Forelimb muscle (tissue), 1 donor: ENCODE measurements around the gene ZNF778. TPM values are rescaled to one million over a fixed set of nuclear protein-coding genes. Genes with fewer than 3 reads are reported as not detected.
A peak's percentile ranks its signal among the peaks of the same experiment; 100 is the strongest.

Experiments
- DNase-seq: peaks from one replicate; pipeline ENCODE4 v3.0.0-alpha.2; 2013; ENCODE audit warnings: low read depth
- polyA plus RNA-seq: library from polyadenylated mRNA; unstranded; fragments of 120-200 nt; gene quantifications from one replicate; pipeline ENCODE4 v1.2.1, GENCODE V29; 2013; ENCODE audit not compliant: insufficient read length

ZNF778 gene
- polyA plus RNA-seq, result 7.1 TPM

- DNase-seq, result peak; percentile 69
Measured at GRCh38 chr16:89217388-89218191, at the start of gene ZNF778. Gene ZNF778, plus strand, starts transcription at chr16:89217703. Its CDS starts 3,425 bp downstream, at chr16:89221128.

DNA sequence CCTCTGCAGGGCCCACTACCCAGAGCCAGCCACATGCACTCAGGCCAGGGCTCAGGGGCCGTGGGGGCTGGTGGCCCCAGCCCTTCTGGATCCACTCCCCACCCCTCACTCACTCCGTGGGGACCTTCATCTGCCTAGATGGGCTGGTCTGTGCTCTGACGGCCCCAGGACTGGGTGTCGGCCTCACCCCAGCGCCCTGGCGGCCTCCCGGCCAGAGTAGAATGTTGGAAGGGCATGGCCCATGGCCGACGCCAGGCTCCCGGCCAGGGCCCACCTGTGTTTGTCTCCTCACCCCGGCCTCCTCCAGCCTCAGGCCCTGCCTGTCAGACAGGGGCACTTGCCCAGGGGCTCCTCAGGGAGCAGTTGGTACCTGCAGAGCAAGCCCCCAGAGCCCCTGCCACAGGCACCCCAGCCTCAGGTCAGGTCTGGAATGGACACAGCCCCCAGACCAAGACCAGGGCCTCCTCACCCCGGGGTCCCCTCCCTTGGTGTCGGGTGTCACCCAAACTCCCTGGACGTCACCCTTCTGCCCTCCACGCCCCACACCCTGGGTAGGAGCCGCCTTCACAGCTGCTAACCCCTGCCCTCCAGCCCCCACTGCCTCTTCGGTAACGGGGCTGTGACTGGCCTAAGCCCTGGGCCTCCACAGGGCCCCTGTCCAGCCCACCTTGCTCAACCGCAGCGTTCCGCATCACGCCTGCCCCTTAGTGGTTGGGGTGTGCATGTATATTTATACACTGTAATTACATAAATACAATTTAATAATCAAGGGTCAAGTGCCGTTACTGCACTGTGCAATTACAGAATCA, 48.9 kb upstream of the ZNF778 start:
- DNase-seq, result no peak

GRCh38 chr16:89169778-89170177, 47.7 kb upstream of the ZNF778 start:
- no peak for DNase-seq

- DNase-seq, result no peak
Measured at GRCh38 chr16:89170346-89171215, 46.9 kb upstream of the ZNF778 start.

DNA sequence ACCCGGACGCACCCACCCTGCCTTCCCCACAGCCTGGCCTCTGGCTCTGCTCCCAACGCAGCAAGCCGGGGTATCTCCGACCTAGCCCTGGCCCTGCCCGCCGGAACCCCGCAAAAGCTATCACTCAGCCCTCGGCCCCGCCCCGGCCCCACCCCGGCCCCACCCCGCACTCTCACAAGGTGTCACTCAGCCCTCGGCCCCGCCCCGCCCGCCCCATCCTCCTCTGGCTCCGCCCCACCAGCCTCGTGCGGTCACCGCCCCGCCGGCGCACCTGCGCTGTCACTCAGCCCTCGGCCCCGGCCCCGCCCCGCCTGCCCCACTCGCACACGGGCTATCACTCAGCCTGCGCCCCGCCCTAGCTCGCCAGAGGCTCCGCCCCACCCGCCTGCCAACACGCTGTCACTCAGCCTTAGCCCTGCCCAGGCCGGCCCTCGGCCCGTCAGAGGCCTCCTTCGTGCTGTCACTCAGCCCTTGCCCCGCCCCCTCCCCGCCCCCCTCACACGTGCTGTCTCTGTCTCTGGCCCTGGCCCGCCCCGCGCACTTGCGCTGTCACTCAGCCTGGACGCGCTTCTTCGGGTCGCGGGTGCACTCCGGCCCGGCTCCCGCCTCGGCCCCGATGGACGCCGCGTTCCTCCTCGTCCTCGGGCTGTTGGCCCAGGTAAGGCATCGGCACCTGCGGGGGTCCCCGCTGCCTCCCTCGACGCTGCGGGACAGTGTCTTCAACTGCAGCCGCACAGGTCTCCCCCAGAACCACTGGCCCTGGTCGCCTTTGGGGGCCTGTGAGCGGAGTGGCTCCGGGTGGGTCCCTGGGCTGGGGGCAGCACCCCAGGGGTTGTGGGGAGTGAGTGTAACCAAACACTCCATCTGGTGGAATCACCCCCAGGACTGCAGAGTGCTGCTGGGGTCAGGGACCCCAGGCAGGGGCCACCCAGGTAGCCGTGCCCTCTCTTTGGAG, 46.0 kb upstream of the ZNF778 start, which contains the start of gene CDH15:
CDH15 (plus strand) TSS at position 533 of the 955 bp plus-strand sequence; CDS start at position 617, 84 bp downstream.
- DNase-seq, result peak; percentile 39

DNA sequence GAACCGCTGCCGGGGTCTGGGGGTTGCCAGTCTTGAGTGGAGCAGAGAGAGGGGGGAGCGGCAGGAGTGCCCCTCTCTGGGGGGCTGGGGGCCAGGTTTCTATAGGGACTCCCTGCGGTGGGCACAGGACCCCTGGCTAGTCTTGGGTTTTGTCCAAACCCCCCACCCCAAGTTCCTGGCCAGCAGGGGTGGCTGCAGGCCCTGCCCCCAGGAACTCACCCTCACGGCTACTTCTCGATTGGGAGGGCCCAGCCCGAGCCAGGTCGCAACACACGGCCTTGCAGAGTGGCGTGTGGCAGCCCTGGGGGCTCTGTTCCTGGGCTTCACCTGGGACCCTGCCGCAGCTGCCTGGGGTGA, 45.4 kb upstream of the ZNF778 start:
- DNase-seq, result no peak

- DNase-seq, result no peak
Measured at GRCh38 chr16:89172528-89173173, 44.9 kb upstream of the ZNF778 start.

GRCh38 chr16:89173174-89173921, 44.2 kb upstream of the ZNF778 start:
- DNase-seq, result no peak

DNA sequence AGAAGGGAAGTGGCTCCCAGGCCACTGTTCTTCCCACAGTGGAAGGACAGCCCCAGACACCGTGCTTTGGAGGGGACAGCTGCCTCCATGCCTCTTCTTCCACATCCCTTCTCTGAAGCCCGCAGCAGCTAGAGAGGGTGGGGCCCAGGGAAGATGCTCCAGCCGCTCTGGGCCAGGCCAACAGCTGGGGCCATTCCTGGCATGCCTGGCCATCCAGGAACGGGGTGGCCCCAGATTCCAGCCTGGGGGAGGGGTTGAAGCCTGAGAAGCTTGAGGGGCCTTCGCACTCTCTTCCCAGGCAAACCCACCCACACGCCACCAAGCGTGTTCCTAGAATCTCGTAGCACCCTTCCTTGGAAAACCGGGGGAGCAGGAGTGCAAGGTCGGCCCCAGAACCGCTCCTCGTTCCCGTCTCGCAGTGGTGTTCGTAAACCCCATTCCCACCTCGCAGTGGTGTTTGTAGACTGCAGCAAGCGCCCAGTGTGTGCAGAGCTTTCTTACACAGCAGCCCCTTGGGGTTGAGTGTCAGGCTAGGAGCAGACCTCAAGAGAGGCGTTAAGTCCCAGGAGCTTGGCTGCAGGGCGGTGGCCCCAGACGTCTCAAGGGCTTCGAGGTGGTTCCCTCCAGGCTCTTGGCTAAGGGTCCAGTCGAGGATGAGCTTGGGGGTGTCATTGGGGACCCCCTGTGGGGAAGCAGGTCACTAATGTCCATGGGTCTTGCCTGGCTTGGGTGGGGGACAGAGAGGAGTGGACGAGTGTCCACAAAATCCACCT, 43.3 kb upstream of the ZNF778 start:
- DNase-seq, result no peak

GRCh38 chr16:89174877-89175276, 42.6 kb upstream of the ZNF778 start:
- DNase-seq, result no peak

- no peak for DNase-seq
Measured at GRCh38 chr16:89175280-89176146, 42.0 kb upstream of the ZNF778 start.

- DNase-seq, result no peak
Measured at GRCh38 chr16:89176147-89176690, 41.3 kb upstream of the ZNF778 start.

- DNase-seq, result no peak
Measured at GRCh38 chr16:89176717-89177116, 40.8 kb upstream of the ZNF778 start.

DNA sequence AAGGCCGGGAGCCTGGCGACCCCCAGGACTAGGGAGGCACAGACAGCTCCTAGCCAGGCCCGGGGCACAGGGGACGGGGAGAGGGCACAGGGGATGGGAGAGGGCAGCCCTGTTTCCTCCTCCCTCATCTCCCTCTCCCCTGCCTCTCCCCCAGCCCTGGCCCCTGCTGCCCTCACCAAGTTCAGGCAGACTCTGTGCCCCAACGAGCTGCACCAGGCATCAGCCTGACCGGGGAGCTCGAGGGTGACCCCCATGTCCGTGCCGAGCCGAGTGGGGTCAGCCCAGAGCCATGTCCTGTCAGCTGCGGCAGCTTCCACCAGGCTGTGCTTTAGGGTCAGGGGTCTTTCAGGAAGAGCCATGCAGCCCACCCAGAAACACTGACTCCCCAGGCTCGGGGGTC, 40.0 kb upstream of the ZNF778 start:
- DNase-seq, result no peak

- no peak for DNase-seq
Measured at GRCh38 chr16:89178453-89179147, 38.9 kb upstream of the ZNF778 start.

DNA sequence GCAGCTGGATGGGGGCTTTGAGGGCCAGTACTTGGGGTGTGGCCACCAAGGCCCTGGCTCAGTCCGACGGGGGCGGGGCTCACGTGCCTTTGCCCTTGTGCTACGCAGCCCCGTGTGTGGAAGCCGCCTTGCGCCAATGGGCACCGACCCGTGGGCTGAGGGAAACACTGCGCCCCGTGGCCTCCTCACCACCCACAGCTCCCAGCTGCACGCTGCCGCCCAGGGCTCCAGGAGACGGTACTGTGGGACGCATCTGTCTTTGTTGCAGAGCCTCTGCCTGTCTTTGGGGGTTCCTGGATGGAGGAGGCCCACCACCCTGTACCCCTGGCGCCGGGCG, 38.4 kb upstream of the ZNF778 start:
- DNase-seq, result no peak
